ENCODE measurements around the gene FN1.

Gene FN1

GRCh38 chr2:215454519-215455246, 18.8 kb upstream of the FN1 start:
- no peak overlapping the region for H3K4me3 ChIP-seq (ENCODE audit: low read length)
- peak; percentile 48 for DNase-seq (ENCODE audit: low read depth)
- TF ChIP-seq, protein P1, sequence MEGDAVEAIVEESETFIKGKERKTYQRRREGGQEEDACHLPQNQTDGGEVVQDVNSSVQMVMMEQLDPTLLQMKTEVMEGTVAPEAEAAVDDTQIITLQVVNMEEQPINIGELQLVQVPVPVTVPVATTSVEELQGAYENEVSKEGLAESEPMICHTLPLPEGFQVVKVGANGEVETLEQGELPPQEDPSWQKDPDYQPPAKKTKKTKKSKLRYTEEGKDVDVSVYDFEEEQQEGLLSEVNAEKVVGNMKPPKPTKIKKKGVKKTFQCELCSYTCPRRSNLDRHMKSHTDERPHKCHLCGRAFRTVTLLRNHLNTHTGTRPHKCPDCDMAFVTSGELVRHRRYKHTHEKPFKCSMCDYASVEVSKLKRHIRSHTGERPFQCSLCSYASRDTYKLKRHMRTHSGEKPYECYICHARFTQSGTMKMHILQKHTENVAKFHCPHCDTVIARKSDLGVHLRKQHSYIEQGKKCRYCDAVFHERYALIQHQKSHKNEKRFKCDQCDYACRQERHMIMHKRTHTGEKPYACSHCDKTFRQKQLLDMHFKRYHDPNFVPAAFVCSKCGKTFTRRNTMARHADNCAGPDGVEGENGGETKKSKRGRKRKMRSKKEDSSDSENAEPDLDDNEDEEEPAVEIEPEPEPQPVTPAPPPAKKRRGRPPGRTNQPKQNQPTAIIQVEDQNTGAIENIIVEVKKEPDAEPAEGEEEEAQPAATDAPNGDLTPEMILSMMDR (IDR thresholded peaks at IDR 0.05; ENCODE audit: insufficient read depth, low read depth, low read length, missing control alignments) = peak; percentile 85

GRCh38 chr2:215452725-215453124, 16.9 kb upstream of the FN1 start:
- no peak for DNase-seq (ENCODE audit: low read depth)
- TF ChIP-seq, protein P1 (IDR thresholded peaks at IDR 0.05; ENCODE audit: insufficient read depth, low read depth, low read length, missing control alignments) = no peak
- no peak overlapping the region for H3K4me3 ChIP-seq (ENCODE audit: low read length)

- TF ChIP-seq, protein P1 (IDR thresholded peaks at IDR 0.05; ENCODE audit: insufficient read depth, low read depth, low read length, missing control alignments) = no peak
- H3K4me3 ChIP-seq (ENCODE audit: low read length) = no peak overlapping the region
- DNase-seq (ENCODE audit: low read depth) = no peak
Measured at GRCh38 chr2:215451012-215451756, 15.3 kb upstream of the FN1 start.

- DNase-seq (ENCODE audit: low read depth) = no peak
- no peak overlapping the region for H3K4me3 ChIP-seq (ENCODE audit: low read length)
- TF ChIP-seq, protein P1 (IDR thresholded peaks at IDR 0.05; ENCODE audit: insufficient read depth, low read depth, low read length, missing control alignments) = no peak
Measured at GRCh38 chr2:215450188-215451011, 14.5 kb upstream of the FN1 start.

DNA sequence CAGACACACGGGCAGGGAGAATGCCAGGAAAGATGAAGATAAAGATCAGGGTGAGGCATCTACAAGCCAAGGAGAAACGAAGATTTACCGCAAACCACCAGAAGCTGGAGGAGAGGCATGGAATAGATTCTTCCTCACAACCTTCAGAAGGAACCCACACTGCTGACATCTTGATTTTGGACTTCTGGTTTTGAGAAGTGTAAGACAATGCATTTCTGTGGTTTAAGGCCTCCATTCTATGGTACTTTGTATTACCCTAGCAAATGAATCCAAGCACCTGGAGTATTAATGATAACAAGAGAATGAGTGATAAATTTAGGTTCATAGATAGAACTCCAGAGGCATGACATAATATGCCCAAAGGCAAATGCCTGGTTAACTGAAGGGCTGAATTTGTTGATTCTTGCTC, 11.8 kb upstream of the FN1 start:
- H3K4me3 ChIP-seq (ENCODE audit: low read length) = no peak overlapping the region
- TF ChIP-seq, protein P1 (IDR thresholded peaks at IDR 0.05; ENCODE audit: insufficient read depth, low read depth, low read length, missing control alignments) = no peak
- peak; percentile 70 for DNase-seq (ENCODE audit: low read depth)

DNA sequence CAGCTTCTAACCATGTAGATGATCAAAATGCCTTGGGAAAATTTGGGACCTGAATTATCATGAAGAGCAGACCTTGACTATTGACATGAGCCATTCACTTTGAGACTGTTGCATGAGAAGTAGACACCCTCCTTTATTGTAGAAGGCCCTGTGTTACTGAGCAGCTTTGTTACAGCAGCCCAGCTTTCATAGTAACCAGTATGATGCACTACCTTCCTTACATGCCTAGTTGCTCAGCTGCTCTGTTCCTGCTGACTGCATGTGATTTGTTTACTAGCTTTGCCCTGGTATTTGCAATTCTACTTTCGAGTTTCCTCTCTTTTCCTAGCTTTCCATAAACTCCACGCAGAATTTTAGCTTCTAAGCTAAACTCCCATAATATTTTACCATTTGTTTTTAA, 11.2 kb upstream of the FN1 start:
- TF ChIP-seq, protein P1 (IDR thresholded peaks at IDR 0.05; ENCODE audit: insufficient read depth, low read depth, low read length, missing control alignments) = no peak
- no peak for DNase-seq (ENCODE audit: low read depth)
- H3K4me3 ChIP-seq (ENCODE audit: low read length) = no peak overlapping the region

All from epithelial cell of esophagus (primary cell).